GM12891 (cell line): ENCODE results near the gene TMEM263.

ENCODE experiments used
- PAX5 ChIP-seq: IDR thresholded peaks from 2 replicates; pipeline ENCODE4 v1.6.1; 2011; ENCODE audit warnings: low read length, moderate library complexity, mild to moderate bottlenecking; ENCODE audit not compliant: insufficient read depth, severe bottlenecking
- POLR2A ChIP-seq: IDR thresholded peaks from 2 replicates; pipeline ENCODE4 v1.6.1; 2011; ENCODE audit warnings: low read depth, low read length, control low read depth
- POLR2AphosphoS5 ChIP-seq: IDR thresholded peaks from 2 replicates; pipeline ENCODE4 v1.6.1; 2011; ENCODE audit warnings: low read depth, low read length, control low read depth
- SPI1 ChIP-seq: IDR thresholded peaks from 2 replicates; pipeline ENCODE4 v1.6.1; 2011; ENCODE audit warnings: low read depth, low read length, control low read depth
- TAF1 ChIP-seq: IDR thresholded peaks from 2 replicates; pipeline ENCODE4 v1.6.1; 2011; ENCODE audit warnings: low read depth, low read length, control low read depth

DNA sequence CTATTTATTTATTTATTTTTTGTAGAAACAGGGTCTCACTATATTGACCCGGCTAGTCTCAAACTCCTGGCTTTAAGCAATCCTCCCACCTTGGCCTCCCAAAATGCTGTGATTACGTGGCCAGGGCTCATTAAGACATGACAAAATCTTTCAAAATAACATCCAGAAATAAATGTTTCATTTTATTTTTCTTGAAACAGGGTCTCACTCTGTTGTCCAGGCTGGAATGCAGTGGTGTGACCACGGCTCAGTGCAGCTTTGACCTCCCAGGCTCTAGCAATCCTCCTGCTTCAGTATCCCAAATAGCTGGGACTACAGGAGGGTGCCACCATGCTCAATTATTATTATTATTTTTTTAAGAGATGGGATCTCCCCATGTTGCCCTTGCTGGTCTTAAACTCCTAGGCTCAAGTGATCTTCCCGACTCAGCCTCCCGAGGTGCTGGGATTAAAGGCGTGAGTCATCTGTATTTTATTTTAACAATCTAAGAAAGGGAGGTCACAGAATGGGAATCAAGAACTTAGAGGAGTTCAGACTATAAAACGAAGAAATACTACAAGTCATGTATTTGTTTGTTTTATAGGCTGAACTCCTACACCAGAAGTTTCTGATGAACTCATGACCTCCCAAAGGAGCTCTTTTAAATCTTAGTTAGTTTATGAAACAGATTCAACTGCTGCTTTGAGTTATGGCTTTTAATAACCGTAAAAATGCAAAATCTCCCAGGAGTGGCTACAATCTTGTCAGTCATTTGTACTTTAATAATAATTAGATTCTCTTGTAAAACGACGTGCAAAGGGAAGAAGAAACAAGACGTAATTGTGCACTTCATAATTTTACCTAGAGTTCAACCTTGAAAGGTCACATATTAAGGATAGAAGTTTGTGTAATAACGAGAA is 2.1 kb upstream of the TMEM263 start:
- TF ChIP-seq POLR2AphosphoS5 (no peak), POLR2A (no peak), TAF1 (no peak), SPI1 (no peak), PAX5 (no peak)
